HG03571 (cell line): ENCODE measurements around the gene CELA1.
A peak's percentile ranks its signal among the peaks of the same experiment; 100 is the strongest.
"Not testable (repeated sequence)": the region's sequence is repeated elsewhere in the genome, so short reads cannot be mapped to it uniquely, and the experiment has no call there.

Experiments
- ATAC-seq: cut with Tn5 transposase; IDR thresholded peaks from one replicate; pipeline ENCODE4 v1.9.1; 2021; ENCODE audit not compliant: unreplicated experiment

The CELA1 gene

DNA sequence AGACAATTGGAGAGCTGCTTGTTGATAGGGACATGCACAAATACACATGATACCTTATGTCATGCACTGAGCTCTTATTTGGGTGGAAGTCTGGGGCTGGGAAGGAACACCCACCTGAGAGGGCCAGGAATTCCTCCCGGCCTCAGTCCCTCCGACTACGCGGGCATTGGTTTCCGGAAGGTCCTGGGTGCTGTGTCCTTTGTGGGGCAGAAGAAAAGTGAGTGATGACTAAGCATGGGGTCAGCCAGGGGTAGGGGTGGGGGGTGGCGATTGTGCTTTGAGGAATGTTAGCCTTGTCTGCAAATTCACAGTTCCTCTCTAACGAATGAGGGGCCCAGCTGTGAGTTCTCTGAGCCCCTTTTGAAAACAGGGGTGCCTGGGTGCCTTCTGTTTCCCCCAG, 798 bp downstream of the CELA1 start:
- no peak for ATAC-seq

DNA sequence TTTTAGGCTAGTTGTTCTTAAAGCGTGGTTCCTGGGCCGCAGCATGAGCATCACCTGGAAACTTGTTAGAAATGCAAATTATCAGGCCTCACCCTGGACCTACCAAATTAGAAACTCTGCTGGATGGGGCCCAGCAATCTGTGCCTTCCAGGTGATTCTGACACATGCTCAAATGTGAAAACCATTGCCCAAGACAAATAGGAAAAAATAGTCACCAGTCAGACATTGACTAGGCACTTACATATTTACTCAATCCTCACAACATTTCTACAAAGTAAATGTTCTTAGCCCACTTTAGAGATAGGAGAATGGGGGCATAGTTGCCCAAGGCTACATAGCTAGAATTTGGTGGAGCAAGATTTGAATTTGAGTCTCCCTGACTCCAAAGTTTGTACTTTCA, 3.3 kb downstream of the CELA1 start:
- ATAC-seq = no peak

DNA sequence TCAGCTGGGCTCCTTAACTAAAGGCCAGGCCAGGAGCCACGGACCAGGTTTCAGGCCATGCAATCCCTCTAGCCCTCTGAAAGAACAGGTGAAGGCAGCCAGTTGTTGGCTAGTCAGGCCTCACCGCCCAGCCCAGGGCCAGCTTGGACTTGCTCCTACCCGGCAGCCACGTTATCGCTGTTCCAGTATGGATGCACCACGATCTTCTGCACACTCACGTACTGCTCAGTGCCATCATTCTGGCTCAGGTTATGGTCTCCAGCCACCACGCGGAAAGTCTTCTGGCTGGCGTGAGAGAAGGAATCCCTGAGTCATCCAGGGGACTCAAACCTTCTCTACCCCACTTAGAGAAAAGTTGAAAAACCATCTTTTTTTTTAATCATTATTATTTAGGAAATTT, 4.1 kb downstream of the CELA1 start:
- ATAC-seq = no peak

DNA sequence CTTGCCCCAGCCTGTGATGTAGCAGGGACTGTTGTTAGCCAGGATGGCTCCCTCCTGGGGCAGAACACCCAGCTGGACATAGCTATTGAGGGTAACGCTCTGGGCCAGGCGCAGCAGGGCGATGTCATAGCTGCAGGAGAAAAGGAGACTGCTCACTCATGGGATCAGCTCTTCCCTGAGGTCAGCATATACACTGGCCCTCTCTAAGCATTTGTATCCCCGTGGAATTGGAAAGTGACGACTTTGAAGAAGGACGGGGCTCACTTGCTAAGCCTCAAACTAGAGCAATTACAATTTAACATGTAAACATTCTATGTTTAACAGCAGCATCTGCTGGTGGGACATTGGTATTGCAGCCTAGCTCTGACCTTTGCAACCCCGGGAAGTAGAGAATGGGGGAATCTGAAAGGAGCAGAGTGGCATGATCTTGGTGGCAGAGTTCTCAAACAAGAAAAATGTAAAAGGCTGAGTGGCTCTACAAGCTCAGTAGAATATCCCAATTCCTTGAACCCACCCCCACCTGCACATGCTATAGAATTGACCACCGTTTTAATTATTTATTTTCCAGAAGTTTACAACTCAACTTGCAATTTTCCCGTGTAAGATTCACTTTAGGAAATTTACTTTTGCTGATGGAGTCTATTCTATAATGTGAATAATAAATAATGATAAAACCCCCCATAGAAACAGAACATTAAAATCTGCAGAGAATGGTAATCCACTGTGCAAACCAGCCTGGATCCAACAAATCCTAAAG, 5.0 kb downstream of the CELA1 start:
- no peak for ATAC-seq

DNA sequence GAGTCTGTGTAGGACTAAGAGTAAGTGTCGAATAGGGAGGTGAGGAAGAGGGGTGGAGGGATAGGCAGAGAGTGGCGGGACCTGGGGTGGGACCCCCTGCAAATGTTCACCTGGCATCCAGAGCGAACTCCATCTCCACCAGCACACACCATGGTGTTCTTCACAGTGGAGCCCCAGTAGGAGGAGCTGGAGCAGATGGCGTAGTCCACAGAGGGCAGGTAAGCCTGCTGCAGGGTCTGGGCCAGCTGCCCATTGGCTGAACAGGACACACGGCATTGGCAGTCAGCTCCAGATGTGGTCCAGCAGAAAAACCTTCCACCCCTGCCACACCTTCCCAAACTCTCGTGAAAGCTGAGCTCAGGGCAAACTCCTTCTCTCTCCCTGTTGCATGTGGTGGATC, 6.7 kb downstream of the CELA1 start:
- no peak for ATAC-seq

DNA sequence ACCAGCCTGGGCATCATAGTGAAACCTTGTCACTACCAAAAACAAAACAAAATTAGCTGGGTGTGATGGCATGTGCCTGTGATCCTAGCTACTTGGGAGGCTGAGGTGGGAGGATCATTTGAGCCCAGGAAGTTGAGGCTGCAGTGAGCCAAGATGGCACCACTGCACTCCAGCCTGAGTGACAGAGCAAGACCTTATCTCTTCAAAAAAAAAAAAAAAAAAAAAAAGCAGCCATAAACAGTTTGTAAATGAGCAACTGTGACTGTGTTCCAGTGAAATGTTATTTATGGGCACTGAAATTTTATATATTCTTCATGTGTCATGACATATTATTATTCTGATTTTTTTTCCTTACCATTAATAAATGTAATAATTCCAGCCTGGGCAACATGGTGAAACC, 9.1 kb downstream of the CELA1 start:
- not testable (repeated sequence) for ATAC-seq

DNA sequence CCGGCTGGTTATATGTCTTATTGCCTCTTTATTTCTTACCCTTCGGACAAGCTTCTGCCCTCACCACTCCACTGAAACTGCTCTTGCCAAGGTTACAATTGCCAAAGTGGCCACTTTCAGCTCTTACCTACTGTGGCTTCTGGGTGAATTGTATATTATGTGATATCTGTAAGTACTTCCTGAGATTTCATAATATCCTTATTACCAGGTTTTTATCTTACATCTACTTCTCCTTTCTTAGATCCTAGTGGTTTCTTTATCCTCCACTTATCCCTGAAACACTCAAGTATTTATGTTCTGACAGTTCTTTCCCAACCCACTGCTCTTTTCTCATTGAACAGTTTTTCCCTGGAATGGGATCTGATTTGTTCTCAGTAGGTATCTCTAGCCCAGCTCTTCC, 10.5 kb downstream of the CELA1 start:
- no peak for ATAC-seq

DNA sequence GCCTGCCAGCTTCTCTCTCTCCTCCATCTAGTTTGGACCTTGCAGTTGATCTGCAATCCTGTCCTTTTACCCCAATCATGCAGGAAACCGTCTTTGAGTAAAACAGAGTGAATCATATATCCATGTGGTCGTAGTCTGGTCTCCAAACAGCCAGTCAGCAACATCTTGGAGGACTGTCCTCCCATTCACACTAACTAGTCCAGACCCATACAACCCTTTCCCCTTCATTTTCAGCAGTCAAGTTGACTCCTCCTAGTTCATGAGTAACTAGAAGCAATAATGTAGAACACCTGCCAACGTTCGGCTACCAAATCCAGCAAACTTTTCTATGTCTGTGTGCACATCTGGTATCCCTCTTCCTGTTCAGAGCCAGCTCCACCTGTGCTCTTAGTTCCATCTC, 11.7 kb downstream of the CELA1 start:
- no peak for ATAC-seq

DNA sequence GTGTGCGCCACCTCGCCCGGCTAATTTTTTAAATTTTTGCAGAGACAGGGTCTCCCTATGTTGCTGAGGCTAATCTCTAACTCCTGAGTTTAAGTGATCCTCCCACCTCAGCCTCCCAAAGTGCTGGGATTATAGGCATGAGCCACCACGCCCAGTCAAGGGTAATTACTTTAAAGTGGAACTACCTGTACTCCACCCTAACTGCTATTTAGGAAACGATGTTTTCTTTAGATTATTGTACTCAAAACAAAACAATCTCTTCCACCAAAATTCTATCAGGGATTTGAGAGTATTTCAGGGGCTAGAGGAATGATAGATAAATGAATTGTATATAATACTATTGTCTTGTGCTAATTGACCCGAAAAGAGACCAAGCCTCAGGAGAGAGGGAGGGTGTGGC, 12.9 kb downstream of the CELA1 start:
- ATAC-seq = no peak

DNA sequence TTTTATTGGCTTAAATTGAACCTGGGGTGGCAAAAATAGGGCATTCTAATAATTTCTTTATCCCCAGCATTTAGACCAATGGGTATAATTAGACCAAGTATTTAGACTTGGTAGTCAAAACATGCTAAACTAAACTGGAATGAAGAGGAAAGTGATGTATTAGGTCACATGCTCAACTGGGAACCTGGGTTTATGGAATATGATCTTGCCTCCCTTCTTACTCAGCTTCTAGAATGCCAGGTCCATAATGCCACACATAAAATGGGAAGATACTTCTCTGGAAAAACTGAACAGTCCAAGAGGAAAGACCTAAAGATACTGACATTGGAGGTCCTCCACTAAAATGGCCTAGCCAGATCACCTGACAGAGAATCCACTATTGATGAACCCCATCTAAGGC, 16.3 kb downstream of the CELA1 start:
- ATAC-seq = no peak

DNA sequence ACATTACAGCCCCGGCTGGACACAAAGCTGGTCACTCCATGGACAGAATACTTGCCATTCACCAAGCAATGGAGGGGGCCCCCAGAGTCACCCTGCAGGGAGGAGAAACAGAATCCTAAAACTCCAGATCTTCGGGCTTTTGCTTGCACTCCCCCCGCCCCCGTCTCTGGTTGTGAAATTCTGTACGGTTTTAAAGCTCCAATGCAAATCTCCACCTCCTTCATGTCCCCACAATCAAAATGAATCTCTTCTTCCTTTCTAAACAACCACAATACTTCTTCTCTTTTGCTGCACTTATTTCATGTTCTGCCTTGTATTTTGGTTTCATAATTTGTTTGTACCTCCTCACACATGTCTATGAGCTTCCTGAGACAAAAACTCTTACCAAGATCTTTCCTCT, 16.7 kb downstream of the CELA1 start:
- no peak for ATAC-seq

DNA sequence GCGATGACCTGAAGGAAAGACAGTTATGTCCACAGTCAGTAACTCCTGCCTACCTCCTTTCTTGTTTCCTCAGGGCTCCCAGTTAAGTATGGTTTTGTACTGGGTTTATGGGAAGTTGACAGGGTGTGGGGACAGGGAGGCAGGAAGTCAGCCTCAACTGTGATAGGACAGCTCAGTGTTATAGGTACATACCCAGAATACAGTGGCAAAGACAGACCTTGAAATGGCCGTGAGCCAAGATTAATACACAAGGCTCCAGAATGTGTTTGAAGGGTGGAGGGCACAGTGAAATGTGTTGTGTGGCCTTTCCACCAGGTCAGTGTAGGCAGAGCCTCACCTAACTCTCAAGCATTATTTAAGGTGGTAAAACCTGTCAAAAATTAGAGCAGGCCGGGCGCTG, 17.9 kb downstream of the CELA1 start:
- no peak for ATAC-seq

DNA sequence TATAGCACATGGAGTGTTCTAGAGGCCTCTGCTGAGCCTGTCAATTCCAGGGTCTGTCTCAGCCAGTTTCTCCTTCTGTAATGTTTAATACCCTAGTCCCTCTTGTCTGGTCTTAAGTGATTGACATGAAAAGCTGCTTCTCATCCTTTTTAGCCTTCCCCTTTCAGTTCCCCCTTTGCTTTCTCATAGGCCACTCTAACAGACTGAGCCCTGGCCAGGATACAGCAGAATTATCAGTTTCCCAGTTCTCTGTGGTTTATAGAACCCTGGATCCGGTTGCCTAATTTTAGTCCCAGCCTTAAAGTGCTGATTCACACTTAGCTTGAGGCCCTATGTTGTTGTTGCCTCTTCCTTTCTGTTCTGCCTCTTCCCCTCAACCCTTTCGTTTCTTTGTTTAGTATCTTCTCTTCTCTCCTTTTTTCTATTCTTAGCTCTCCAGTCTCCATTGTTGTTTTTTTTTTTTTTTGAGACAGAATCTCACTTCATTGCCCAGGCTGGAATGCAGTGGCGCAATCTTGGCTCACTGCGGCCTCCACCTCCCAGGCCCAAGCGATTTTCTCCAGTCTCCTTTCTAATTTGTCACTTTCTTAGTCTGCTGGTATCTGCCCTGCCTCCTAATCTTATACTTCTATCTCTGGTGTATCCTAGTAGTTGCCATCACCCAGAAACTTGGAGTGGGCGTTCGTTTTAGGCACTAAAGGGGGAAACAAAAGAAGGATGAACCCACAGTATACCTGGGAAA, 19.6 kb downstream of the CELA1 start:
- peak; percentile 46 for ATAC-seq

DNA sequence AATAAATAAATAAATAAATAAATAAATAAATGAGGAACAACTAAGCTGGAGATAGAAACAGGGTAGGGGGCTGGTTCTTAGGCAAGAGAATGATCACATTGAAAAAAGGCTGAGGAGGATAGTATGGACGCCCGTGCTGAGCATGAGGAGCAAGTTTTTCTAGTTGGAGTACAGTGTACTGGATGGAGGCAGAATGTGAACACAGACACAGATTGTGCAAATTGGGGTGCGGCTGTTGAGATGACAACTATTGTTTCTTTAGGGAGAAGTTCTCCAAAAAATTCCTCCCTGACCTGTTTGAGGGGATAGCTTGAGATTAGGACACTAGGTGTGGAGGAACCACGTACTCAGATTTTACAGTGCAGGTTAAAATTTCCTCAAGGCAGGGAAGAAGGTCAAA, 21.5 kb downstream of the CELA1 start:
- no peak for ATAC-seq

DNA sequence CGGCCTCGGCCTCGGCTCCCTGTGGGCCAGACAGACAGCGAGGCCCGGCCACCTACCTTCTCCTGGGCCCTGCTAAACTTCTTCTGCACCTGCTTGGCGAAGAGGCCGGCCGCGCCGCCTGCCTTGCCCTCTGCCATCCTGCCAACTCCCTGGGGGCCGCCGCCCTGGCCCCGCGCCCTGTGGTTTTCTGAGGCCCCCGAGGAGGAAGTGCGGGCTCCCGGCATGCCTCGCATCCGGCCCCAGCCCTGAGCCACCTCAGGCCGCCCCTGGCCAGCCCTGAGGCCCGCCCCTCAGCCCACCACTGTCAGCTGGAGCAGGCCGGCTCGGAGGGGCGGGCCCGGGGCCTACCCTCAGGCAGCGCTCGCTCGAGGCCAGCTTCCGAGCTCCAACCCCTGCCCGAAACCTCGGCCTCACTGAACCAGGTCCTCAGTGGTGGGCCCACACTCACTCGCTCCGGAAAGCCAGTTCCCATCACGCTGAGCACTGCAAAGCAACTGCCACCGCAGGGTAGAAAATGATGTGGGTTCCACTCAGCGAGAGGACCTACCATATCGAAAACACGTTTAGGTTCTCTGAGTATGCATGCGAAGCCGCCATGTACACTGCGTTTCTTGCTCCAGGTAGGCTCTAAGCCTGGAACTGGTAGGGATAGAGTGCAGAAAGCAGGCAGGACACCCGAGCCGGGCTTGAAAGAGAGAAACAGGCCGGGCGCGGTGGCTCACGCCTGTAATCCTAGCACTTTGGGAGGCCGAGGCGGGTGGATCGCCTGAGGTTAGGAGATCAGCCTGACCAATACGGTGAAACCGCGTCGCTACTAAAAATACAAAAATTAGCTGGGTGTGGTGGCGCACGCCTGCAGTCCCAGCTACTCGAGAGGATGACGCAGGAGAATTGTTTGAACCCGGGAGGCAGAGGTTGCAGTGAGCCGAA, 22.2 kb downstream of the CELA1 start, which contains the start of gene BIN2:
TSS of gene BIN2 (minus strand) at position 209 of the 930 bp plus-strand sequence. CDS start at position 137, 72 bp downstream.
- ATAC-seq = peak; percentile 50

DNA sequence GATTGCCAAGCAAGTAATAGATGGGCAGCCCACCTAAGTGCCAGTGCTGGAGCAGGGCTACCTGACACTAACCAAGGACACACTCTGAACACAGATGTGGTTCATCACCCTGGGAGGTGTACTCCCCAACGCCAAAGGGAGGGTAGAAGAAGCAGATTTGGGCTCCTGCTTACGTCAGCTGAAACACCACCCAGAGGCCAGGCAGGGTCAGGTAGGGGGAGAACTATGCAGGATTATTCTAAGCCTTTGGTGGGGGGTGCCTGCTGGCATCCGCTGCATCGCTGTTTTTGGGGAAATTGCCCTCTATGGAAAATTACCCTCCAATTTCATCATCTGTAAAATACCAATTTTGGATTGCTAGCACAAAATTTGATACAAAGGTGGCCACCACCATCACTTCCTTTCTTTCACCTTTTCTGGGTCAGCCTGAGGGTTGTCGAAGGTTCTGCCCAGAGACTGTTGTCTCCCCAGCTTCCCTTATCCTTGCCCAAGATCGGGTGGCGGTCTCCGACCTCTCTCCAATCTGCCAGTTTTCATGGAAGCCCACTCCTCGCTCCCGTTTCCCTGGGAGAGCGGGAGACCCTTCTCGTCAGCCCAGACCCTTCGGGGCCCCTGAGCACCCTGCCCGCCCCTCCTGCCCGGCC, 23.0 kb downstream of the CELA1 start:
- no peak for ATAC-seq

DNA sequence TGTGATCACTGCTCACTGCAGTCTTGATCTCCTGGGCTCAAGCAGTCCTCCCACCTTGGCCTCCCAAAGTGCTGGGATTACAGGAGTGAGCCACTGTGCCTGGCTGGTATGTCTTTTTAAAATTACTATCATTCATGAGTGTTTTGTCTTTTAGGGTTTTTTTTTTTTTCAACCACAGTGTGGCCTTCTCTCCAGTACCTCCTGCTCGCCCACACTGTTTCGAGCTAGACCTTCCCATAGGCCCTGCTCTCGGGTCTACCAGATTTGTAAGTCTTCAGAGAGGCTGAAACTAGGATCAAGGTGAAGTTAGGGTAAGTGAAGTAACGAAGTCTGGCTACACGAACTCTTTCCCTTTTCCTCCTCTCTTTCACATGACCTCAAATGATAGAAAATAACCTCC, 24.0 kb downstream of the CELA1 start:
- no peak for ATAC-seq

DNA sequence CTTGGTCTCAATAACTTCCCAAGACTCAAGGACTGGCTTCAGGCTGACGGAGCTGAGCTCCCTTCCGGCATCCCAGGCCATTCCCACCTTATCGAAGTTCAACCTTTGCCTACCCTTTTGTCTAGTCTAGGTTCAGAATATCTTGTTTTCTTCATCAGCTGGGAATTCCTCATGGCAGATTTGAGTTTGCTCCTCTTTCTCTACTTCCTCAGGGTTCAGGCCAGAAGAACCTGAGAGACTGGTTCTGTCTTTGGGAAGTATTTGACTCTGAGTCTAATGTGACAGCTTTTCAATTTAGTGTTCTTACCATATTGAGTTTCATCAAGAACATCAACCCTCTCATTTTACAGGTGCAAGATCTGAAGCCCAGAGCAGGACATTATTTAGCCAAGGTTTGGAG, 24.6 kb downstream of the CELA1 start:
- no peak for ATAC-seq

DNA sequence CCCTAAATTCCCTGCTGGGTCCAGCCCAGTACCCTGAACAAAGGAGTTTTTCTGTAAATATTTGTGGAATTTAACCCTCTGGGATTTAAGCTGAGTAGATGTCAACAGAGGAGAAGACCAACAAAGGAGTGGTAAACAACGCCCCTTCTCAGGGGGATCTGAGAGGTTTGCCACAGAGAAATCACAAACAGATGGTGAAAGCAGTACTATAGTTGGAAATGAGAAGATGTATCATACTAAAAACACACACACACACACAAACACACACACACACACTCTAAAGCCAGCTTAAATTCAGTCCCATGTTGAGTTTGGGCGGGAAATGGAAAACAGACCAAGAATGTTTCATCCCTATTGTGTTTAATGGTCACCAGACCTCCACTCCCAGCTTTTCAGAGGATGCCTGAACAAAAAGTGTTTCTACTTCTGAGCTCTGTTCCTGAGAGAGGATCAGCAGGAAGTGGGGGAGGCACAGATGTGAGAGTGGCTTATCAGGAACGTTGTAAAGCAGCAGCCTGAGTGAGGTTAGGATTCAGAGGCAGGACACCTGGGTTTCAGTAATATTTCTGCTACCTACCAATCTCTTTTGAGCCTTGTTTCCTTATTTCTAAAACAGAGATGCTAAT, 25.7 kb downstream of the CELA1 start:
- ATAC-seq = no peak

DNA sequence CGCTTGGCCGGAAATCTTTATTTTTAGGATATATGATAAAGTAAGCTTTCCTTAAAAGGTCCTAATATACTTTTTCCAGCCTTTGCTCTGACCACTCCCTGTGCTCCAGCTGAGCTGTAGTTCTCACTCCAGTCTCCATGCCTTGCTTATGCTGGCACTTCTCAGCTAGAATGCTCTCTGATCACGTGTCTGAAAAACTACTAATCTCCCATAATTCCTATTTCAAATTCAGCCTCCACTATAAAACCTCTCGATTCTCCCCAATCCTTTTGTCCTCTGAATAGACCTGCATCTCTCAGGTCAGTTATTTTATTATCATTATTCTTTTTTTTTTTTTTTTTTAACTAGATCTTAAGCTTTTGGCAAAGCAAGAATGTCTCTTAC, 26.2 kb downstream of the CELA1 start:
- ATAC-seq = no peak
